Ovary (tissue), 3 donors: ENCODE results near the gene SPATA1.
"Not testable (repeated sequence)": the region's sequence is repeated elsewhere in the genome, so short reads cannot be mapped to it uniquely, and the experiment has no call there.

ENCODE experiments used
- CTCF ChIP-seq, 3 donors: fragments of 450-650 bp in 2 of 3; fragments of 200-600 bp in 1 of 3; IDR thresholded peaks; one replicate each; pipeline versions ENCODE4 v1.5.1 to v1.8.0; 2016 to 2022; ENCODE audit warnings: antibody characterized with exemption in 3 of 3, mild to moderate bottlenecking in 1 of 3
- EP300 ChIP-seq: sonication (generic); formaldehyde crosslinking; IDR thresholded peaks from one replicate; pipeline ENCODE4 v1.6.1; 2017; ENCODE audit warnings: antibody characterized with exemption
- POLR2A ChIP-seq: fragments of 450-650 bp; IDR thresholded peaks from one replicate; pipeline ENCODE4 v1.6.1; 2017; ENCODE audit warnings: antibody characterized with exemption, mild to moderate bottlenecking, moderate library complexity
- donor health status: DM: no; HTN: no; CAD: no.

GRCh38 chr1:84507887-84508286 lies 1.7 kb downstream of the SPATA1 start:
- not testable (repeated sequence) for TF ChIP-seq POLR2A; CTCF (IDR thresholded peaks at IDR 0.05); EP300
